ENCODE measurements around the gene CABYR. TPM values are rescaled to one million over a fixed set of nuclear protein-coding genes. Genes with fewer than 3 reads are reported as not detected.

Gene CABYR
- total and polyA plus RNA-seq, 2 of the 8 experiments (the other 6 are each of a cell fraction or from before 2014, with no cell fraction given): 14.5 to 18.8 TPM

GRCh38 chr18:24181806-24182205 is 42.9 kb downstream of the CABYR start:
- no peaks in the 10 kb centered on the region for H3K27me3 ChIP-seq (replicated peaks in 1 of 4; ENCODE audit: control insufficient read depth in 3 of 4, extremely low read depth in 1 of 4, insufficient read depth in 3 of 4, low read length in 3 of 4)
- no peak overlapping the region for H2AFZ ChIP-seq (ENCODE audit: low read length)
- H4K20me1 ChIP-seq (replicated peaks in 1 of 2; ENCODE audit: control insufficient read depth in 1 of 2, insufficient read depth in 2 of 2, low read length in 2 of 2): peaks cover 1% of the 10 kb centered on the region in 2 experiments
- no peak overlapping the region for H4K8ac ChIP-seq (ENCODE audit: extremely low read depth, insufficient read depth, low read length)
- H3K18ac ChIP-seq (ENCODE audit: extremely low read depth, low read length): no peak overlapping the region
- ChIA-PET POLR2A (ENCODE audit: partially characterized antibody) (interaction anchor here (1.5 kb wide), 1 partner anchor 43 kb away, joined by 6 read pairs; the partner anchor contains the start of gene CABYR), CTCF (ENCODE audit: partially characterized antibody) (no interaction called here)
- FAIRE-seq: no peak
- H2BK20ac ChIP-seq (ENCODE audit: low read length): no peak overlapping the region
- H3K79me2 ChIP-seq (ENCODE audit: control insufficient read depth in 1 of 2, insufficient read depth in 2 of 2, low read length in 2 of 2): peaks cover 0 to 3% of the 10 kb centered on the region in 2 experiments; a peak in 1 of 4 replicates
- no peaks in the 10 kb centered on the region for H3K23me2 ChIP-seq (ENCODE audit: low read depth, low read length)
- H3K4me2 ChIP-seq (ENCODE audit: insufficient read depth in 1 of 2, low read depth in 2 of 2, low read length in 2 of 2): no peak overlapping the region
- no peak overlapping the region for H3K4me3 ChIP-seq (ENCODE audit: extremely low read depth in 1 of 4, insufficient read depth in 2 of 4, low read depth in 3 of 4, low read length in 4 of 4)
- no peak for DNase-seq (ENCODE audit: low read depth in 1 of 2, low spot score in 2 of 2)
- no peaks in the 10 kb centered on the region for H3K9me3 ChIP-seq (ENCODE audit: insufficient read depth in 2 of 2, low read depth in 1 of 2, low read length in 1 of 2)
- no peaks in the 10 kb centered on the region for H3K79me1 ChIP-seq (ENCODE audit: low read depth, low read length)
- no peak overlapping the region for H2AK5ac ChIP-seq (ENCODE audit: low read depth, low read length)
- H3K9ac ChIP-seq (replicated peaks in 1 of 4; ENCODE audit: extremely low read depth in 1 of 4, low read depth in 3 of 4, low read length in 3 of 4): no peak overlapping the region
- no peak overlapping the region for H4K5ac ChIP-seq (ENCODE audit: insufficient read length, low read depth, low read length)
- no peak overlapping the region for H2BK15ac ChIP-seq (ENCODE audit: low read length)
- H3K14ac ChIP-seq (ENCODE audit: insufficient read length): no peak overlapping the region
- no peak overlapping the region for H2BK12ac ChIP-seq (ENCODE audit: low read depth, low read length)
- H3K4me1 ChIP-seq (replicated peaks in 1 of 4; ENCODE audit: control insufficient read depth in 3 of 4, insufficient read depth in 4 of 4, low read length in 3 of 4): peaks cover 0 to 6% (median 0%) of the 10 kb centered on the region in 4 experiments; a peak in 1 of 7 replicates
- no peak overlapping the region for H2BK120ac ChIP-seq (replicated peaks; ENCODE audit: low read depth, low read length)
- H3K36me3 ChIP-seq (ENCODE audit: control insufficient read depth in 2 of 4, insufficient read depth in 4 of 4, low read length in 3 of 4): peaks cover 0 to 10% (median 4%) of the 10 kb centered on the region in 4 experiments; a peak in 5 of 8 replicates
- H4K91ac ChIP-seq (replicated peaks; ENCODE audit: insufficient read length, low read length): no peak overlapping the region
- no peak overlapping the region for H2BK5ac ChIP-seq (ENCODE audit: low read depth, low read length)
- H3K4ac ChIP-seq (replicated peaks; ENCODE audit: insufficient read length, low read depth, low read length): no peak overlapping the region
- 95% methylated on average over 2 of the region's 2 CpGs; no CpG with 5 or more reads in 1 of the 2 experiments for WGBS, 2 experiments (ENCODE audit: extremely low coverage in 1 of 2, insufficient coverage in 1 of 2, insufficient read length in 1 of 2, insufficient replicate concordance in 2 of 2, low coverage in 1 of 2, low lambda C conversion rate in 2 of 2, missing lambda C conversion rate in 1 of 2)
- no peak overlapping the region for H3K56ac ChIP-seq (replicated peaks; ENCODE audit: insufficient read length, low read depth, low read length)
- no peak overlapping the region for H3K23ac ChIP-seq (ENCODE audit: insufficient read length)
- H3K27ac ChIP-seq (ENCODE audit: low read depth, low read length): no peak overlapping the region
- TF ChIP-seq ZNF274 (IDR thresholded peaks at IDR 0.05; ENCODE audit: borderline replicate concordance, extremely low read depth, low read length) (no peak), PHF8 (conservative IDR thresholded peaks at IDR 0.05; ENCODE audit: low read depth, low read length) (no peak), HDAC2 (IDR thresholded peaks at IDR 0.05; ENCODE audit: borderline replicate concordance in 1 of 2, low read depth in 2 of 2, low read length in 2 of 2) (no peak), CHD1 (IDR thresholded peaks at IDR 0.05; ENCODE audit: low read depth, low read length) (no peak), SIX5 (IDR thresholded peaks at IDR 0.05; ENCODE audit: low read depth, low read length) (no peak), EGR1 (IDR thresholded peaks at IDR 0.05; ENCODE audit: borderline replicate concordance, low read depth, low read length) (no peak), CTBP2 (IDR thresholded peaks at IDR 0.05; ENCODE audit: borderline replicate concordance, insufficient read depth, insufficient read length, low read length) (no peak), BCL11A (IDR thresholded peaks at IDR 0.05; ENCODE audit: low read depth in 2 of 2, low read length in 2 of 2) (no peak), EZH2 (IDR thresholded peaks at IDR 0.05; ENCODE audit: low read depth, low read length, severe bottlenecking) (no peak), BACH1 (IDR thresholded peaks at IDR 0.05; ENCODE audit: low read length) (no peak), GABPA (IDR thresholded peaks at IDR 0.05; ENCODE audit: borderline replicate concordance, insufficient read depth, low read length) (no peak), SUZ12 (IDR thresholded peaks at IDR 0.05; ENCODE audit: low read length) (no peak), RFX5 (IDR thresholded peaks at IDR 0.05; ENCODE audit: borderline replicate concordance, low read depth, low read length) (no peak)

Measured in H1 (cell line).